GM19351 (cell line): ENCODE measurements around the gene PCDHB7.
"Not testable (repeated sequence)": the region's sequence is repeated elsewhere in the genome, so short reads cannot be mapped to it uniquely, and the experiment has no call there.

Source experiments
- ATAC-seq: cut with Tn5 transposase; IDR thresholded peaks from one replicate; pipeline ENCODE4 v1.9.1; 2021; ENCODE audit warnings: mild to moderate bottlenecking, moderate library complexity; ENCODE audit not compliant: unreplicated experiment

Gene PCDHB7

DNA sequence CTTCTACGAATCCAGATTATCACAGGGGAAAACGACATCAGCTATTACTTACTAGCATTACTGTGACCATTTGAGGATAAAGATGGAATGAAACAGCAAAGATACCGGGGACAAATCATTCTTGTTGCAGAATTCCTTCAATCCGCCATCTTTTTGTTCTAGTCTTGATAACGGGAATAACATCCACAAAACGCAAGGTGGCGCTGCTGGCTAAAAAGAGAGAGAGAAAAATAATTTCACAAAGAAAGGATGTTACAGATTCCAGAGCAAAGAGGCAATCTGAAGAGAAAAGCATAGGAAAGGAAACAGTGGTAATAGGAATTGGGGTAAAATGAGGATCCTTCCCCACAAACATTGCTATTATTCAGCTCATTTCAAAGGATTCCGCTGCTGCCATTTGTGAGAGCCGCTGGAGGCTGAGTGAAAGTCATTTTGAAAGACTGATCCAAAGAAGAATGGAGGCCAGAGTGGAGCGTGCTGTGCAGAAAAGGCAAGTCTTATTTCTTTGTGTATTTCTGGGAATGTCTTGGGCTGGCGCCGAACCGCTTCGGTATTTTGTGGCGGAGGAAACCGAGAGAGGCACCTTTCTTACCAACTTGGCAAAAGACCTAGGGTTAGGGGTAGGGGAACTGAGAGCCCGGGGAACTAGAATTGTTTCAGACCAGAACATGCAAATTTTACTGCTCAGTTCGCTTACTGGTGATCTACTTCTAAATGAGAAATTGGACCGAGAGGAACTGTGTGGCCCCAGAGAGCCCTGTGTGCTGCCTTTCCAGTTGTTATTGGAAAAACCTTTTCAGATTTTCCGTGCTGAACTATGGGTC lies at the start of gene PCDHB7:
TSS of gene PCDHB7 (plus strand) at position 264 of the 824 bp plus-strand sequence. CDS start at position 456, 192 bp downstream.
- ATAC-seq, result no peak

DNA sequence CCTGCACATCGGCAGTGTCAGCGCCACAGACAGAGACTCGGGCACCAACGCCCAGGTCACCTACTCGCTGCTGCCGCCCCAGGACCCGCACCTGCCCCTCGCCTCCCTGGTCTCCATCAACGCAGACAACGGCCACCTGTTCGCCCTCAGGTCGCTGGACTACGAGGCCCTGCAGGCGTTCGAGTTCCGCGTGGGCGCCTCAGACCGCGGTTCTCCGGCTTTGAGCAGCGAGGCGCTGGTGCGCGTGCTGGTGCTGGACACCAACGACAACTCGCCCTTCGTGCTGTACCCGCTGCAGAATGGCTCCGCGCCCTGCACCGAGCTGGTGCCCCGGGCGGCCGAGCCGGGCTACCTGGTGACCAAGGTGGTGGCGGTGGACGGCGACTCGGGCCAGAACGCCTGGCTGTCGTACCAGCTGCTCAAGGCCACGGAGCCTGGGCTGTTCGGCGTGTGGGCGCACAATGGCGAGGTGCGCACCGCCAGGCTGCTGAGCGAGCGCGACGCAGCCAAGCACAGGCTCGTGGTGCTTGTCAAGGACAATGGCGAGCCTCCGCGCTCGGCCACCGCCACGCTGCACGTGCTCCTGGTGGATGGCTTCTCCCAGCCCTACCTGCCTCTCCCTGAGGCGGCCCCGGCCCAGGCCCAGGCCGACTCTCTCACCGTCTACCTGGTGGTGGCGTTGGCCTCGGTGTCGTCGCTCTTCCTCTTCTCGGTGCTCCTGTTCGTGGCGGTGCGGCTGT lies 48.9 kb upstream of the PCDHB7 start:
- ATAC-seq, result not testable (repeated sequence)

DNA sequence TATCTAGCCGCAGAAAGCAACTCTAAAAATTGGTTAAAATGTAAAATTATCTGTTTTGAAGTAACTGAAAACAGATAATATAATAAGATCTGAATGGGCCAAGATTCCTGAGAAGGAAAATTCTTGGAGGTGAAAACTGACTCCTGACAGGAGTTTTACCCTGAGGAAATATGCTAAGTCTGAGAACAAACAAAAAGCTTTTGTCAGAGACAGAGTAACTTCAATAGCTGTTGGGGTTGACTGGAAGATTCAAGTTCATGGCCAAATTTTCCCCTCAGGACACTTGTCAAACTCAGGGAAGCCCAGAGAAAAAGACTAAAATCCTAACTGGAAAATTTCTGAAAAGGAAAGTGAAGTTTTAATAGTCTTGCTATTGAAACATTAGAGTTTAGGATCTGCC lies 45.1 kb upstream of the PCDHB7 start:
- ATAC-seq, result no peak

DNA sequence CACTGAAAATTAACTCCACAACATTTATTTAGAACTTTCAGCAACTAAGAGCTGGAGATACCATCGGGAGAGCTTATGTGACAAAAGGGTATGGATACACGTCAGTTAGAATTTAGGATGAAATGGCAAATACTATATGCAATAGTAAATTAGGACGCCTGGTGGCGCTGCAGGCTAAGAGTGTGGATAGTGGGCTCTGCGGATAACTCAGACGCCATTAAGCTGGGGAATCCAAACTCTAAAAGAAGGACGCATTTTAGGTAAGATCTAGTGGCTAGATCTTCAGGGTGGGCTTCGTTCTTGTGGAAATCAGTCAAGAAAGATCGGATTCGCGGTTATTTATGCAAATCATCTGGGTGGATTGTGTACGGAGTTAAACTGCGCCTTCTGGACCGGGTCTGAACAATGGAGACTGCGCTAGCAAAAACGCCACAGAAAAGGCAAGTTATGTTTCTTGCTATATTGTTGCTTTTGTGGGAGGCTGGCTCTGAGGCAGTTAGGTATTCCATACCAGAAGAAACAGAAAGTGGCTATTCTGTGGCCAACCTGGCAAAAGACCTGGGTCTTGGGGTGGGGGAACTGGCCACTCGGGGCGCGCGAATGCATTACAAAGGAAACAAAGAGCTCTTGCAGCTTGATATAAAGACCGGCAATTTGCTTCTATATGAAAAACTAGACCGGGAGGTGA lies 37.3 kb upstream of the PCDHB7 start, which contains the start of gene PCDHB5:
TSS of gene PCDHB5 (plus strand) at position 177 of the 688 bp plus-strand sequence. CDS start at position 406, 229 bp downstream.
- ATAC-seq, result no peak

DNA sequence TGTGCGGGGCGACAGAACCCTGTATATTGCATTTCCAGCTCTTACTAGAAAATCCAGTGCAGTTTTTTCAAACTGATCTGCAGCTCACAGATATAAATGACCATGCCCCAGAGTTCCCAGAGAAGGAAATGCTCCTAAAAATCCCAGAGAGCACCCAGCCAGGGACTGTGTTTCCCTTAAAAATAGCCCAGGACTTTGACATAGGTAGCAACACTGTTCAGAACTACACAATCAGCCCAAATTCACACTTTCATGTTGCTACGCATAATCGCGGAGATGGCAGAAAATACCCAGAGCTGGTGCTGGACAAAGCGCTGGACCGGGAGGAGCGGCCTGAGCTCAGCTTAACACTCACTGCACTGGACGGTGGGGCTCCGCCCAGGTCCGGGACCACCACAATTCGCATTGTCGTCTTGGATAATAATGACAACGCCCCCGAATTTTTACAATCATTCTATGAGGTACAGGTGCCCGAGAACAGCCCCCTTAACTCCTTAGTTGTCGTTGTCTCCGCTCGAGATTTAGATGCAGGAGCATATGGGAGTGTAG lies 36.7 kb upstream of the PCDHB7 start:
- no peak for ATAC-seq

DNA sequence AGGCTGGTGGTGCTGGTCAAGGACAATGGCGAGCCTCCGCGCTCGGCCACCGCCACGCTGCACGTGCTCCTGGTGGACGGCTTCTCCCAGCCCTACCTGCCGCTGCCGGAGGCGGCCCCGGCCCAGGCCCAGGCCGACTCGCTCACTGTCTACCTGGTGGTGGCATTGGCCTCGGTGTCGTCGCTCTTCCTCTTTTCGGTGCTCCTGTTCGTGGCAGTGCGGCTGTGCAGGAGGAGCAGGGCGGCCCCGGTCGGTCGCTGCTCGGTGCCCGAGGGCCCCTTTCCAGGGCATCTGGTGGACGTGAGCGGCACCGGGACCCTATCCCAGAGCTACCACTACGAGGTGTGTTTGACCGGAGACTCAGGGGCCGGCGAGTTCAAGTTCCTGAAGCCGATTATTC lies 35.1 kb upstream of the PCDHB7 start:
- ATAC-seq, result not testable (repeated sequence)

DNA sequence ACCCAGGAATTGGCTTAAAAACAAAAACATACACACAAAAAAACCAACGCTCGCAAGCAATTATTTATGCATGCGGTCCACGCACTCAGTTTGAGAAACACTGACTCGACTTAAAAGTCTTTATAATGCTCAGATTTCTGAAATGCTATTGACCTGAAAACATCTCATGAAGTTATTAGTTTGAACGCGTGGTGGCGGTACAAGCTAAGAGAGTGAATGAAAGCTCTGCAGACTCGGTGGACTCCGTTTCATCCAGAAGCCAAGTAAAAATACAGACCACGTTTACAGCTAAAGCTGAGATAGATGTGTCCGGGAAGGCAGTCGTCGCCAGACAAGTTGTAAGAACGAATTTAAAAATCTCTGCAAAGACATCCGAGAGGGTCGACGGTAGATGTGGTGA lies 22.6 kb upstream of the PCDHB7 start, which contains the start of gene PCDHB6:
TSS of gene PCDHB6 (plus strand) at position 246 of the 400 bp plus-strand sequence. CDS start 201 bp downstream, outside the sequence.
- no peak for ATAC-seq

DNA sequence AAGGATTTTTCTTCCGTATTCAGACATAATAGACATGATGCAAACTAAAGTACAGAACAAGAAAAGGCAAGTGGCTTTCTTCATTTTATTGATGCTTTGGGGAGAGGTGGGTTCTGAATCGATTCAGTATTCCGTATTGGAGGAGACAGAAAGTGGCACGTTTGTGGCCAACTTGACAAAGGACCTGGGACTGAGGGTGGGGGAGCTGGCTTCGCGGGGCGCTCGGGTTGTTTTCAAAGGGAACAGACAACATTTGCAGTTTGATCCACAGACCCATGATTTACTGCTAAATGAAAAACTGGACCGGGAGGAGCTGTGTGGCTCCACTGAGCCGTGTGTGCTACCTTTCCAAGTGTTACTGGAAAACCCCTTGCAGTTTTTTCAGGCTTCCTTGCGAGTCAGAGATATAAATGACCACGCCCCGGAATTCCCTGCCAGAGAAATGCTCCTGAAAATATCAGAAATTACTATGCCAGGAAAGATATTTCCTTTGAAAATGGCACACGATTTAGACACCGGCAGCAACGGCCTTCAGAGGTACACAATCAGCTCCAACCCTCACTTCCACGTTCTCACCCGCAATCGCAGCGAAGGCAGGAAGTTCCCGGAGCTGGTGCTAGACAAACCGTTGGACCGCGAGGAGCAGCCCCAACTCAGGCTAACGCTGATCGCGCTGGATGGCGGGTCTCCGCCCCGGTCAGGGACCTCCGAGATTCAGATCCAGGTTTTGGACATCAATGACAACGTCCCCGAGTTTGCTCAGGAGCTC lies 22.0 kb upstream of the PCDHB7 start:
- ATAC-seq, result no peak

DNA sequence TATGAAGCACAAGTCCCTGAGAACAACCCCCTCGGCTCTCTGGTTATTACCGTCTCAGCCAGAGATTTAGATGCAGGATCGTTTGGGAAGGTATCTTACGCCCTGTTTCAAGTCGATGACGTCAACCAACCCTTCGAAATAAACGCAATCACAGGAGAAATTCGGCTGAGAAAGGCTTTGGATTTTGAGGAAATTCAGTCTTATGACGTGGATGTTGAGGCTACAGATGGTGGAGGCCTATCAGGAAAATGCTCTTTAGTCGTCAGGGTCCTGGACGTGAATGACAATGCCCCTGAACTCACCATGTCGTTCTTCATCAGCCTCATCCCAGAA lies 21.5 kb upstream of the PCDHB7 start:
- ATAC-seq, result no peak

DNA sequence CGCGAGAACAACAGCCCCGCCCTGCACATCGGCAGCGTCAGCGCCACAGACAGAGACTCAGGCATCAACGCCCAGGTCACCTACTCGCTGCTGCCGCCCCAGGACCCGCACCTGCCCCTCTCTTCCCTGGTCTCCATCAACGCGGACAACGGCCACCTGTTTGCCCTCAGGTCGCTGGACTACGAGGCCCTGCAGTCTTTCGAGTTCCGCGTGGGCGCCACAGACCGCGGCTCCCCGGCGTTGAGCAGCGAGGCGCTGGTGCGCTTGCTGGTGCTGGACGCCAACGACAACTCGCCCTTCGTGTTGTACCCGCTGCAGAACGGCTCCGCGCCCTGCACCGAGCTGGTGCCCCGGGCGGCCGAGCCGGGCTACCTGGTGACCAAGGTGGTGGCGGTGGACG lies 20.8 kb upstream of the PCDHB7 start:
- not testable (repeated sequence) for ATAC-seq

DNA sequence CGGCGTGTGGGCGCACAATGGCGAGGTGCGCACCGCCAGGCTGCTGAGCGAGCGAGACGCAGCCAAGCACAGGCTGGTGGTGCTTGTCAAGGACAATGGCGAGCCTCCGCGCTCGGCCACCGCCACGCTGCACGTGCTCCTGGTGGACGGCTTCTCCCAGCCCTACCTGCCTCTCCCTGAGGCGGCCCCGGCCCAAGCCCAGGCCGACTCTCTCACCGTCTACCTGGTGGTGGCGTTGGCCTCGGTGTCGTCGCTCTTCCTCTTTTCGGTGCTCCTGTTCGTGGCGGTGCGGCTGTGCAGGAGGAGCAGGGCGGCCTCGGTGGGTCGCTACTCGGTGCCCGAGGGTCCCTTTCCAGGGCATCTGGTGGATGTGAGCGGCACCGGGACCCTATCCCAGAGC lies 20.3 kb upstream of the PCDHB7 start:
- not testable (repeated sequence) for ATAC-seq

DNA sequence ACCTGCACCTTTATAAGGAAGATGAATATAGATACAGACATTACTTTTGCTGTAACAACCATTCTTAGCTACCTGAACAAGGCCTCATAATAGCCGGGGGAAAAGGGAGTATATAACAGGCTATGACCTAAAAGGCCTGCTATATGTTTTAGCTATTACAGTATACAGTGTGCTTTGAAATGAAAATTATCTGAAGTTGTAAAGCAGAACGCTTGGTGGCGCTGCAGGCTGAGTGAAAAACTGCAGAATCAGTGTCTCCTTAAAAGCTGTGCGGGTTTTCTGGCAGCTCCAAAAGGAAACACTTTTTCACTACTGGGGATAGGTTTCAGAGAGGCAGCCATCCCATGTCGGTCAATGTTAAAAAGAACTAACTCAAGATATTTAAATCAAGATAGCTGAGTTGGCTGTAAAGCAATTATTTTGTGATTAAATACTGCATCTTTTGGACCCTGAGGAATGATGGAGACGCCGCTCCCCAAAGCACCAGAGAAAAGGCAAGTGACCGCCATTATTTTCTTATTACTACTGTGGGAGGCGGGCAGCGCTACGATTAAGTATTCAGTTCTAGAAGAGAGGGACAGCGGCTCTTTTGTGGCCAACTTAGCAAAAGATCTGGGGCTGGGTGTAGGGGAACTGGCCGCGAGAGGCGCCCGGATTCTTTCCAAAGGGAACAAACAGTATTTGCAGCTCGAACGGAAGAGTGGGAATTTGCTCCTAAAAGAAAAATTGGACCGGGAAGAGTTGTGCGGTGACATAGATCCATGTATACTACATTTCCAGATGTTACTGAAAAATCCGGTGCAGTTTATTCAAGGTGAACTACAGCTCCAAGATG lies 16.7 kb upstream of the PCDHB7 start:
- ATAC-seq, result no peak

DNA sequence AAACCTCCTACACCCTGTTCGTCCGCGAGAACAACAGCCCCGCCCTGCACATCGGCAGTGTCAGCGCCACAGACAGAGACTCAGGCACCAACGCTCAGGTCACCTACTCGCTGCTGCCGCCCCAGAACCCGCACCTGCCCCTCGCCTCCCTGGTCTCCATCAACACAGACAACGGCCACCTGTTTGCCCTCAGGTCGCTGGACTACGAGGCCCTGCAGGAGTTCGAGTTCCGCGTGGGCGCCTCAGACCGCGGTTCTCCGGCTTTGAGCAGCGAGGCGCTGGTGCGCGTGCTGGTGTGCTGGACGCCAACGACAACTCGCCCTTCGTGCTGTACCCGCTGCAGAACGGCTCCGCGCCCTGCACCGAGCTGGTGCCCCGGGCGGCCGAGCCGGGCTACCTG lies 15.1 kb upstream of the PCDHB7 start:
- ATAC-seq, result not testable (repeated sequence)

DNA sequence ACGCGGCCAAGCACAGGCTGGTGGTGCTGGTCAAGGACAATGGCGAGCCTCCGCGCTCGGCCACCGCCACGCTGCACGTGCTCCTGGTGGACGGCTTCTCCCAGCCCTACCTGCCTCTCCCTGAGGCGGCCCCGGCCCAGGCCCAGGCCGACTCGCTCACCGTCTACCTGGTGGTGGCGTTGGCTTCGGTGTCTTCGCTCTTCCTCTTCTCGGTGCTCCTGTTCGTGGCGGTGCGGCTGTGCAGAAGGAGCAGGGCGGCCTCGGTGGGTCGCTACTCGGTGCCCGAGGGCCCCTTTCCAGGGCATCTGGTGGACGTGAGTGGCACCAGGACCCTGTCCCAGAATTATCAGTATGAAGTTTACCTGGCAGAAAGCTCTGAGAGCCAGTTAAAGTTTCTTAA lies 14.5 kb upstream of the PCDHB7 start:
- not testable (repeated sequence) for ATAC-seq

DNA sequence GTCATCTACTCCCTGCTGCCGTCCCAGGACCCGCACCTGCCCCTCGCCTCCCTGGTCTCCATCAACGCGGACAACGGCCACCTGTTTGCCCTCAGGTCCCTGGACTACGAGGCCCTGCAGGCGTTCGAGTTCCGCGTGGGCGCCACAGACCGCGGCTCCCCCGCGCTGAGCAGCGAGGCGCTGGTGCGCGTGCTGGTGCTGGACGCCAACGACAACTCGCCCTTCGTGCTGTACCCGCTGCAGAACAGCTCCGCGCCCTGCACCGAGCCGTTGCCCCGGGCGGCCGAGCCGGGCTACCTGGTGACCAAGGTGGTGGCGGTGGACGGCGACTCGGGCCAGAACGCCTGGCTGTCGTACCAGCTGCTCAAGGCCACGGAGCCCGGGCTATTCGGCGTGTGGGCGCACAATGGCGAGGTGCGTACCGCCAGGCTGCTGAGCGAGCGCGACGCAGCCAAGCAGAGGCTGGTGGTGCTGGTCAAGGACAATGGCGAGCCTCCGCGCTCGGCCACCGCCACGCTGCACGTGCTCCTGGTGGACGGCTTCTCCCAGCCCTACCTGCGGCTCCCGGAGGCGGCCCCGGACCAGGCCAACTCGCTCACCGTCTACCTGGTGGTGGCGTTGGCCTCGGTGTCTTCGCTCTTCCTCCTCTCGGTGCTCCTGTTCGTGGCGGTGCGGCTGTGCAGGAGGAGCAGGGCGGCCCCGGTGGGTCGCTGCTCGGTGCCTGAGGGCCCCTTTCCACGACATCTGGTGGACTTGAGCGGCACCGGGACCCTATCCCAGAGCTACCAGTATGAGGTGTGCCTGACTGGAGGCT lies 2.1 kb downstream of the PCDHB7 start:
- not testable (repeated sequence) for ATAC-seq

DNA sequence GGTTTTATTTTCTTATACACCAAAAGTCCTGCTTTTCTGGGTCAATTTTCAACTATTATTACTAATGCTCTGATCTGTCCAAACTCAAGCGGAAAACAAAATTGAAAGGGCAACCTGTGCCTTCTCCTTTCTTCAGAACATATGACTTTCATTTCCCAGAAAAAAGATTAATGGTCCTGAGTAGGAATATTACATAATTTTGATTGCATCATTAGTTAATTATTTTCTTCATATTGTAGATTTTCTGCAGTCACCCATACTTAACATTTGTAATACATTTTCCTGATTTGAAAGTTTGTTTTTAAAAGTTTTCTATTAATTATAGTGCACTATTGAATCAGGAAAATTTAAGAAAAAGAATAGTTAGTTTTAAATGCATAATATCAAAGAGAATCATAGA lies 3.5 kb downstream of the PCDHB7 start:
- no peak for ATAC-seq

DNA sequence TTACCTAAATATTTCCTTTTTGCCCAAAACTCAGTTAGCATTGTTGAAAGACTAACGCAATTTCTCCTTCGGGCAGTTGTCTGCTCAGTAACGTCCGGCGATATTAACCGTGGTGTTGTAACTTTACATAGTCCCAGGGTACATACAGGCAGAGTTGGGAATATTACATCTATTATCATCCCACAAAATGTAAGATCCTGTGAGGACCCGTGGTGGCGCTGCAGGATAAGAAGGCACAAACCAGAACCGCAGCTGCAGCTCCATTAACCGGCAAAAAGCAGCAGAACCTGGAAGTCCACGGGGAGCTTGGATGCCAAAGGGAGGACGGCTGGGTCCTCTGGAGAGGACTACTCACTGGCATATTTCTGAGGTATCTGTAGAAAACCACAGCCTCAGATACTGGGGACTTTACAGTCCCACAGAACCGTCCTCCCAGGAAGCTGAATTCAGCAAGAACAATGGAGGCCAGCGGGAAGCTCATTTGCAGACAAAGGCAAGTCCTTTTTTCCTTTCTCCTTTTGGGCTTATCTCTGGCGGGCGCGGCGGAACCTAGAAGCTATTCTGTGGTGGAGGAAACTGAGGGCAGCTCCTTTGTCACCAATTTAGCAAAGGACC lies 5.2 kb downstream of the PCDHB7 start, which contains the start of gene PCDHB8:
TSS of gene PCDHB8 (plus strand) at position 214 of the 615 bp plus-strand sequence. CDS start at position 459, 245 bp downstream.
- ATAC-seq, result not testable (repeated sequence)

DNA sequence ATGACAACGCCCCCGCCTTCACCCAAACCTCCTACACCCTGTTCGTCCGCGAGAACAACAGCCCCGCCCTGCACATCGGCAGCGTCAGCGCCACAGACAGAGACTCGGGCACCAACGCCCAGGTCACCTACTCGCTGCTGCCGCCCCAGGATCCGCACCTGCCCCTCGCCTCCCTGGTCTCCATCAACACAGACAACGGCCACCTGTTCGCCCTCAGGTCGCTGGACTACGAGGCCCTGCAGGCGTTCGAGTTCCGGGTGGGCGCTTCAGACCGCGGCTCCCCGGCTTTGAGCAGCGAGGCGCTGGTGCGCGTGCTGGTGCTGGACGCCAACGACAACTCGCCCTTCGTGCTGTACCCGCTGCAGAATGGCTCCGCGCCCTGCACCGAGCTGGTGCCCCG lies 6.9 kb downstream of the PCDHB7 start:
- not testable (repeated sequence) for ATAC-seq
